A673 (cell line): ENCODE data around the gene HRH1. TPM values are rescaled to one million over a fixed set of nuclear protein-coding genes. Genes with fewer than 3 reads are reported as not detected.

Source experiments
- BruUV-seq: library from RNA; stranded (reverse); fragments of 400-500 nt; replicated peaks from 2 replicates; lab custom pipeline; 2021; lab: Mats Ljungman, UMichigan
- CTCF ChIA-PET: fragments of 300-600 bp; sonication (Branson Sonifier 250); formaldehyde crosslinking; loops from one replicate; lab custom pipeline; 2022; ENCODE audit warnings: antibody characterized with exemption; lab: Charles Lee
- POLR2A ChIA-PET: fragments of 300-600 bp; sonication (Branson Sonifier 250); formaldehyde crosslinking; loops from one replicate; lab custom pipeline; 2022; ENCODE audit warnings: antibody characterized with exemption; ENCODE audit not compliant: low non-redundant PET; lab: Charles Lee
- DNase-seq: peaks from one replicate; pipeline ENCODE4 v3.0.0-alpha.2; 2015; ENCODE audit warnings: low spot score
- H3K27ac ChIP-seq: fragments of 200-600 bp; sonication (generic); 2 replicates; pipeline ENCODE4 v1.5.1; 2016; ENCODE audit warnings: mixed run types, low read depth, mild to moderate bottlenecking, mixed read lengths, antibody characterized with exemption, low read length; ENCODE audit not compliant: poor library complexity, severe bottlenecking
- H3K27me3 ChIP-seq: fragments of 200-600 bp; sonication (generic); replicated peaks from 2 replicates; pipeline ENCODE4 v1.6.1; 2017; ENCODE audit warnings: mixed run types, low read depth, mild to moderate bottlenecking, mixed read lengths, antibody characterized with exemption, low read length; ENCODE audit not compliant: insufficient read depth, poor library complexity
- H3K36me3 ChIP-seq: fragments of 200-600 bp; sonication (generic); 2 replicates; pipeline ENCODE4 v1.6.1; 2016; ENCODE audit warnings: mixed run types, mild to moderate bottlenecking, mixed read lengths, antibody characterized with exemption, low read length; ENCODE audit not compliant: insufficient read depth, poor library complexity, severe bottlenecking
- H3K4me1 ChIP-seq: fragments of 200-600 bp; sonication (generic); 2 replicates; pipeline ENCODE4 v1.6.1; 2017; ENCODE audit warnings: mixed run types, mild to moderate bottlenecking, mixed read lengths, antibody characterized with exemption, low read length; ENCODE audit not compliant: insufficient read depth, poor library complexity, severe bottlenecking
- H3K4me3 ChIP-seq: fragments of 200-600 bp; sonication (generic); 2 replicates; pipeline ENCODE4 v1.5.1; 2016; ENCODE audit warnings: low read depth, mixed run types, mild to moderate bottlenecking, mixed read lengths, low read length; ENCODE audit not compliant: poor library complexity, severe bottlenecking
- H3K9me3 ChIP-seq: fragments of 200-600 bp; sonication (generic); 2 replicates; pipeline ENCODE4 v1.6.1; 2016; ENCODE audit warnings: mixed run types, low read depth, mild to moderate bottlenecking, mixed read lengths, antibody characterized with exemption, low read length; ENCODE audit not compliant: poor library complexity, severe bottlenecking
- EZH2 ChIP-seq: fragments of 200-600 bp; sonication (generic); IDR thresholded peaks from 2 replicates; pipeline ENCODE4 v1.6.1; 2017; ENCODE audit warnings: borderline replicate concordance, low read depth, mild to moderate bottlenecking, mixed read lengths, antibody characterized with exemption, low read length; ENCODE audit not compliant: poor library complexity, severe bottlenecking
- intact Hi-C: fragments of 100-400 bp; cut with micrococcal nuclease; formaldehyde crosslinking; loops from one replicate; pipeline ENCODE4 v1.10.0; 2022; ENCODE audit not compliant: unreplicated experiment
- total RNA-seq: library from RNA; stranded (reverse); gene quantifications from 2 replicates; pipeline ENCODE4 v1.2.3, GENCODE V29; 2021
- TF ChIP-seq, protein P1 (sequence below): fragments of 300-800, 200-600 bp; sonication (generic); conservative IDR thresholded peaks from 2 replicates; pipeline ENCODE4 v1.5.1; 2017; ENCODE audit warnings: low read depth, mild to moderate bottlenecking, antibody characterized with exemption, low read length, moderate library complexity, mixed read lengths

The HRH1 gene
- total RNA-seq, 1 experiment from 2014 or later, result 0.92 TPM

DNA sequence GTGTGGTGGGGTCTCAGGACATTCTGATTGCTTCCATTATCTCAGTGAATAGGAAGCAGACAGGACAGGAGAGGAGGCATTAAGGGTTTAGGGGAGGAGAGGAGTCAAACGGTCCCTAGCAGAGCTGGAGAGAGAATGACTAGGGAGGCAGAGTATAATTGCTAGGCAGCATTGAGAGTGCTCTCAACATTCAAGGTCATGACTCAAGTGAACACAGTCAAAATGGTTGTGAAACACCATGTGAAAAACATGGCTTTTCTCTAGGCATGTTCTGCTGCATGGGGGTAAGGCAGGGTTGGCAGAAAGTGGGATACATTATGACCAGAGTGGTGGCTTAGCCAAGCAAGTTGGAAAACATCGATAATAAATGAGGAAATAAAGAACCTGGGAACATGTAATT lies 19.5 kb upstream of the HRH1 start:
- ChIA-PET CTCF (no interaction called here), POLR2A (no interaction called here)
- TF ChIP-seq EZH2, result no peak
- TF ChIP-seq, protein P1, sequence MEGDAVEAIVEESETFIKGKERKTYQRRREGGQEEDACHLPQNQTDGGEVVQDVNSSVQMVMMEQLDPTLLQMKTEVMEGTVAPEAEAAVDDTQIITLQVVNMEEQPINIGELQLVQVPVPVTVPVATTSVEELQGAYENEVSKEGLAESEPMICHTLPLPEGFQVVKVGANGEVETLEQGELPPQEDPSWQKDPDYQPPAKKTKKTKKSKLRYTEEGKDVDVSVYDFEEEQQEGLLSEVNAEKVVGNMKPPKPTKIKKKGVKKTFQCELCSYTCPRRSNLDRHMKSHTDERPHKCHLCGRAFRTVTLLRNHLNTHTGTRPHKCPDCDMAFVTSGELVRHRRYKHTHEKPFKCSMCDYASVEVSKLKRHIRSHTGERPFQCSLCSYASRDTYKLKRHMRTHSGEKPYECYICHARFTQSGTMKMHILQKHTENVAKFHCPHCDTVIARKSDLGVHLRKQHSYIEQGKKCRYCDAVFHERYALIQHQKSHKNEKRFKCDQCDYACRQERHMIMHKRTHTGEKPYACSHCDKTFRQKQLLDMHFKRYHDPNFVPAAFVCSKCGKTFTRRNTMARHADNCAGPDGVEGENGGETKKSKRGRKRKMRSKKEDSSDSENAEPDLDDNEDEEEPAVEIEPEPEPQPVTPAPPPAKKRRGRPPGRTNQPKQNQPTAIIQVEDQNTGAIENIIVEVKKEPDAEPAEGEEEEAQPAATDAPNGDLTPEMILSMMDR, result no peak
- Histone ChIP-seq H3K4me1 (no peaks in the 10 kb centered on the region), H3K4me3 (no peak overlapping the region), H3K36me3 (no peaks in the 10 kb centered on the region), H3K27me3 (no peaks in the 10 kb centered on the region), H3K9me3 (no peaks in the 10 kb centered on the region), H3K27ac (no peak overlapping the region)
- no TSS peak for BruUV-seq
- intact Hi-C loops, result no loop called here
- DNase-seq, result no peak

DNA sequence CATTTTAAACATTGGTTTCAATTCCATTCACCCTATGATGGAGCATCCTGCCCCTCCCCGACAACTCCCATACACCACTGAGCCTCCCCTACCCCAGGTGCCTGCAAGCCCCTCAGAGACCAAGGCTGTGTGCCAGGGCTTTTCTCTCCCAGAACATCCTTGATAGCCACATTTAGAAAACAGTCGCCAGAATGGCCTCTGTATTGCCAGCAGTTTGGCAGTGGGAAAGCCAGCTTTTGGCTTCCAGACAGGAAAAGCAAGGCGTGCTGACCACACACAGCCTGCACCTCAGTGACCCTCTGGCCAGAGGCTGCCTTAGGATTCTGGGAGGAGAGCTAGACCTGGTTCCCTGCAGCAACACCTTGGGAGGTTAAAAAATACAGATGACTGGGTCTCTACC lies 18.2 kb upstream of the HRH1 start:
- no peak overlapping the region for H3K4me3 ChIP-seq
- no peaks in the 10 kb centered on the region for H3K9me3 ChIP-seq
- H3K4me1 ChIP-seq, result no peaks in the 10 kb centered on the region
- H3K27me3 ChIP-seq, result no peaks in the 10 kb centered on the region
- CTCF ChIA-PET, result no interaction called here
- no TSS peak for BruUV-seq
- H3K27ac ChIP-seq, result no peak overlapping the region
- POLR2A ChIA-PET, result no interaction called here
- H3K36me3 ChIP-seq, result no peaks in the 10 kb centered on the region
- TF ChIP-seq, protein P1, result no peak
- TF ChIP-seq EZH2, result no peak
- DNase-seq, result no peak
- intact Hi-C loops, result no loop called here

DNA sequence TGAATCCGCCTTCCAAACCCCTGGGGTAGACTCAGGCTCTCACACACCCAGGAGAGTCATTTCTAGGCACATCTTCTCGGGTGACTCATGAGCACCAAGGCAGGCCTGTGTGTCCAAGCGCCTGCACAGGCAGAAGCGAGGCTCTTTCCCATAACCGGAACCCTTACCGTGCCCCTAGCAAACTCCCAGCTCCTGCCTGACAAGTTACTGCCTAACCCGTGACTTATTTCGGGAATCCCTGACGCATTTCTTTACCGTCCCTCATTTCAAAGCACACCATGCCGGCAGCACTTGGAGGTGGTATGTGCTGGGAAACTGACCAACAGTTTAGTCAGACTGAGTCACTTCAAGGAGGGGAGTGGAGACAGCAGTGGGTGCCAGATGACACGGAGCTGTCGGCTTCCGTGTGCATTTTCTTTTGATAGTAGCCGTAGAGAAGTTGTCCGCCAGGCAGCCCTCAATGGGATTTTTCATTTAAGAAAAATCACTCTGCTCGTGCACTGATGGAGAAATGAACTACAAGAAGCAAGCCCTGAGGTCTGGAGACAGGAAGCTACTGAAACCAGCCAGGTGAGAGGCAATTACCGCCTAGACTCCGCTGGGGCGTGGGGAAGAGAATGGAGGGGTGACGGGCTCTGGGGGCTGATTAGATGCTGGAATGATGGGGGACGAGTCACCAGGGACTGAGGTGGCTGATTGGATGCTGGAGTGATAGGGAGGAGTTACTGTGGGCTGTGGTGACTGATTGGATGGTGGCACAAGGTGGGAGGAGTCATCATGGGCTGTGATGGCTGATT lies 17.3 kb upstream of the HRH1 start:
- Histone ChIP-seq H3K27ac (no peak overlapping the region), H3K36me3 (no peaks in the 10 kb centered on the region), H3K4me3 (peak overlapping the region; percentile 34), H3K4me1 (no peaks in the 10 kb centered on the region), H3K27me3 (no peaks in the 10 kb centered on the region), H3K9me3 (no peaks in the 10 kb centered on the region)
- intact Hi-C loops, result no loop called here
- CTCF ChIA-PET, result no interaction called here
- TF ChIP-seq EZH2, result no peak
- TF ChIP-seq, protein P1, result no peak
- POLR2A ChIA-PET, result no interaction called here
- peak; percentile 81 for DNase-seq
- no TSS peak for BruUV-seq
